Neuron (in vitro differentiated cells): ENCODE data around the gene LRRC40.
"Not testable (repeated sequence)": the region's sequence is repeated elsewhere in the genome, so short reads cannot be mapped to it uniquely, and the experiment has no call there.

Experiments used
- H2AFZ ChIP-seq: one replicate; pipeline ENCODE4 v1.6.1; 2013; ENCODE audit warnings: low read depth, mild to moderate bottlenecking, inconsistent platforms, low read length, moderate library complexity
- H3K27me3 ChIP-seq: one replicate; pipeline ENCODE4 v1.6.1; 2013; ENCODE audit warnings: low read length; ENCODE audit not compliant: insufficient read depth
- H3K36me3 ChIP-seq: one replicate; pipeline ENCODE4 v1.6.1; 2013; ENCODE audit warnings: low read length; ENCODE audit not compliant: insufficient read depth
- H3K4me1 ChIP-seq: one replicate; pipeline ENCODE4 v1.6.1; 2013; ENCODE audit warnings: low read length; ENCODE audit not compliant: insufficient read depth
- H3K4me3 ChIP-seq: 2 replicates; pipeline ENCODE4 v1.5.1; 2013; ENCODE audit warnings: mild to moderate bottlenecking, low read length, moderate library complexity
- H3K9me3 ChIP-seq: one replicate; pipeline ENCODE4 v1.6.1; 2013; ENCODE audit warnings: low read length

The LRRC40 gene

GRCh38 chr1:70194601-70195000 is 10.8 kb downstream of the LRRC40 start:
- H3K4me3 ChIP-seq: no peak overlapping the region

GRCh38 chr1:70192446-70192845 is 12.9 kb downstream of the LRRC40 start:
- not testable (repeated sequence) for H3K4me3 ChIP-seq, H2AFZ ChIP-seq, H3K36me3 ChIP-seq, H3K27me3 ChIP-seq, H3K9me3 ChIP-seq, H3K4me1 ChIP-seq

More at GRCh38 chr1:70194601-70195000, 10.8 kb downstream of the LRRC40 start:
- Histone ChIP-seq H2AFZ (no peak overlapping the region), H3K27me3 (no peaks in the 10 kb centered on the region), H3K4me1 (no peaks in the 10 kb centered on the region), H3K9me3 (no peaks in the 10 kb centered on the region), H3K36me3 (peaks cover 2% of the 10 kb centered on the region)

GRCh38 chr1:70190180-70190579 is 15.2 kb downstream of the LRRC40 start:
- Histone ChIP-seq H3K4me3 (no peak overlapping the region), H3K36me3 (peaks cover 3% of the 10 kb centered on the region), H3K27me3 (no peaks in the 10 kb centered on the region), H3K9me3 (no peaks in the 10 kb centered on the region), H3K4me1 (no peaks in the 10 kb centered on the region), H2AFZ (no peak overlapping the region)

GRCh38 chr1:70188522-70188921 is 16.9 kb downstream of the LRRC40 start:
- no peaks in the 10 kb centered on the region for H3K27me3 ChIP-seq
- H2AFZ ChIP-seq: no peak overlapping the region
- H3K36me3 ChIP-seq: peaks cover 11% of the 10 kb centered on the region
- H3K4me1 ChIP-seq: no peaks in the 10 kb centered on the region
- no peaks in the 10 kb centered on the region for H3K9me3 ChIP-seq
- no peak overlapping the region for H3K4me3 ChIP-seq

GRCh38 chr1:70185181-70185580 is 20.2 kb downstream of the LRRC40 start:
- peaks cover 17% of the 10 kb centered on the region for H3K36me3 ChIP-seq

GRCh38 chr1:70171512-70171911 is 33.9 kb downstream of the LRRC40 start:
- Histone ChIP-seq H2AFZ (no peak overlapping the region), H3K36me3 (peaks cover 18% of the 10 kb centered on the region), H3K4me1 (no peaks in the 10 kb centered on the region), H3K9me3 (peaks cover 3% of the 10 kb centered on the region), H3K4me3 (no peak overlapping the region), H3K27me3 (no peaks in the 10 kb centered on the region)

More at GRCh38 chr1:70185181-70185580, 20.2 kb downstream of the LRRC40 start:
- not testable (repeated sequence) for H3K4me1 ChIP-seq, H3K4me3 ChIP-seq, H3K27me3 ChIP-seq, H2AFZ ChIP-seq, H3K9me3 ChIP-seq

- no peaks in the 10 kb centered on the region for H3K4me1 ChIP-seq
- no peaks in the 10 kb centered on the region for H3K27me3 ChIP-seq
- no peak overlapping the region for H3K4me3 ChIP-seq
- no peak overlapping the region for H2AFZ ChIP-seq
- peaks cover 3% of the 10 kb centered on the region for H3K9me3 ChIP-seq
- peaks cover 22% of the 10 kb centered on the region for H3K36me3 ChIP-seq
These were observed 36.1 kb downstream of the LRRC40 start for GRCh38 chr1:70169018-70169839.

GRCh38 chr1:70168283-70168682 is 37.1 kb downstream of the LRRC40 start:
- peaks cover 22% of the 10 kb centered on the region for H3K36me3 ChIP-seq
- no peaks in the 10 kb centered on the region for H3K4me1 ChIP-seq
- peaks cover 3% of the 10 kb centered on the region for H3K9me3 ChIP-seq
- no peak overlapping the region for H3K4me3 ChIP-seq
- H3K27me3 ChIP-seq: no peaks in the 10 kb centered on the region
- no peak overlapping the region for H2AFZ ChIP-seq

- Histone ChIP-seq H3K36me3 (peaks cover 19% of the 10 kb centered on the region), H2AFZ (no peak overlapping the region), H3K4me3 (no peak overlapping the region), H3K9me3 (peaks cover 3% of the 10 kb centered on the region), H3K4me1 (no peaks in the 10 kb centered on the region), H3K27me3 (no peaks in the 10 kb centered on the region)
These were observed 41.0 kb downstream of the LRRC40 start for GRCh38 chr1:70164350-70164749.

- Histone ChIP-seq H3K36me3 (peaks cover 21% of the 10 kb centered on the region), H2AFZ (no peak overlapping the region), H3K27me3 (no peaks in the 10 kb centered on the region), H3K4me1 (no peaks in the 10 kb centered on the region), H3K4me3 (no peak overlapping the region), H3K9me3 (peaks cover 3% of the 10 kb centered on the region)
These were observed 48.8 kb downstream of the LRRC40 start for GRCh38 chr1:70156529-70157120.

GRCh38 chr1:70153739-70154138 is 51.6 kb downstream of the LRRC40 start:
- no peaks in the 10 kb centered on the region for H3K27me3 ChIP-seq

GRCh38 chr1:70150444-70150843 is 54.9 kb downstream of the LRRC40 start:
- Histone ChIP-seq H3K4me3 (no peak overlapping the region), H3K27me3 (no peaks in the 10 kb centered on the region), H2AFZ (no peak overlapping the region), H3K36me3 (peaks cover 35% of the 10 kb centered on the region), H3K4me1 (no peaks in the 10 kb centered on the region), H3K9me3 (no peaks in the 10 kb centered on the region)

More at GRCh38 chr1:70153739-70154138, 51.6 kb downstream of the LRRC40 start:
- no peak overlapping the region for H2AFZ ChIP-seq
- H3K4me1 ChIP-seq: no peaks in the 10 kb centered on the region
- no peak overlapping the region for H3K4me3 ChIP-seq
- H3K9me3 ChIP-seq: no peaks in the 10 kb centered on the region
- peaks cover 27% of the 10 kb centered on the region for H3K36me3 ChIP-seq

GRCh38 chr1:70146488-70146887 is 58.9 kb downstream of the LRRC40 start:
- Histone ChIP-seq H3K9me3 (no peaks in the 10 kb centered on the region), H2AFZ (no peak overlapping the region), H3K27me3 (no peaks in the 10 kb centered on the region), H3K4me1 (no peaks in the 10 kb centered on the region), H3K4me3 (no peak overlapping the region), H3K36me3 (peaks cover 37% of the 10 kb centered on the region)
